A549 treated with Hydrocortisone at 1 μM for 4 hours (cell line): ENCODE results near the gene CD2. TPM values are rescaled to one million over a fixed set of nuclear protein-coding genes. Genes with fewer than 3 reads are reported as not detected.

Source experiments
- total RNA-seq: library from RNA; stranded (reverse); fragments of 200-300 nt; extraction: Qiagen RNA extraction; gene quantifications from 5 replicates; pipeline ENCODE4 v1.2.3, GENCODE V29; 2022

The CD2 gene, protein sequence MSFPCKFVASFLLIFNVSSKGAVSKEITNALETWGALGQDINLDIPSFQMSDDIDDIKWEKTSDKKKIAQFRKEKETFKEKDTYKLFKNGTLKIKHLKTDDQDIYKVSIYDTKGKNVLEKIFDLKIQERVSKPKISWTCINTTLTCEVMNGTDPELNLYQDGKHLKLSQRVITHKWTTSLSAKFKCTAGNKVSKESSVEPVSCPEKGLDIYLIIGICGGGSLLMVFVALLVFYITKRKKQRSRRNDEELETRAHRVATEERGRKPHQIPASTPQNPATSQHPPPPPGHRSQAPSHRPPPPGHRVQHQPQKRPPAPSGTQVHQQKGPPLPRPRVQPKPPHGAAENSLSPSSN
- total RNA-seq = not detected in 5 replicates

DNA sequence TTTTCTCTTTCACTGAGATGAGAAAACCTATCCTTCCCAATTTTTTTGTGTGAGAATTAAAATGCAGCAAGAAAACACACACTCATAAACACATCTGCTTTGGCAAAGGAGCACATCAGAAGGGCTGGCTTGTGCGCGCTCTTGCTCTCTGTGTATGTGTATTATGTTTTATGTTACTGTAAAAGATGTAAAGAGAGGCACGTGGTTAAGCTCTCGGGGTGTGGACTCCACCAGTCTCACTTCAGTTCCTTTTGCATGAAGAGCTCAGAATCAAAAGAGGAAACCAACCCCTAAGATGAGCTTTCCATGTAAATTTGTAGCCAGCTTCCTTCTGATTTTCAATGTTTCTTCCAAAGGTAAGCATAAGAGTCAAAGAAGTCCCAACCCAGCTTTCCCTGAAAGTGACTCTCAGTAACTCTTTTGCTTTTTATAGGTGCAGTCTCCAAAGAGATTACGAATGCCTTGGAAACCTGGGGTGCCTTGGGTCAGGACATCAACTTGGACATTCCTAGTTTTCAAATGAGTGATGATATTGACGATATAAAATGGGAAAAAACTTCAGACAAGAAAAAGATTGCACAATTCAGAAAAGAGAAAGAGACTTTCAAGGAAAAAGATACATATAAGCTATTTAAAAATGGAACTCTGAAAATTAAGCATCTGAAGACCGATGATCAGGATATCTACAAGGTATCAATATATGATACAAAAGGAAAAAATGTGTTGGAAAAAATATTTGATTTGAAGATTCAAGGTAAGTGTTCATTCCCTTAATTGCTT is at the start of gene CD2:
CD2 (plus strand) TSS at position 233 of the 780 bp plus-strand sequence; CDS start at position 296, 63 bp downstream.

Other genes starting within 250 kb of the CD2 start
- gene CD58, start 183.4 kb upstream of the CD2 start, total RNA-seq = 20.1 to 24.9 TPM (median 23.0 TPM) in 5 replicates
- gene IGSF3, start 86.7 kb upstream of the CD2 start, total RNA-seq = 12.8 to 20.7 TPM (median 17.9 TPM) in 5 replicates
- 12.5 to 15.7 TPM (median 13.2 TPM) in 5 replicates for gene PTGFRN, start 155.5 kb downstream of the CD2 start, total RNA-seq
- gene CD101, start 247.3 kb downstream of the CD2 start, total RNA-seq = 0.09 to 0.39 TPM (median 0.16 TPM) in 5 replicates